HG03066 (cell line): ENCODE data around the gene SCAANT1.

Experiments used
- ATAC-seq: cut with Tn5 transposase; IDR thresholded peaks from one replicate; pipeline ENCODE4 v1.9.1; 2021; ENCODE audit warnings: low read depth; ENCODE audit not compliant: unreplicated experiment

Gene SCAANT1

DNA sequence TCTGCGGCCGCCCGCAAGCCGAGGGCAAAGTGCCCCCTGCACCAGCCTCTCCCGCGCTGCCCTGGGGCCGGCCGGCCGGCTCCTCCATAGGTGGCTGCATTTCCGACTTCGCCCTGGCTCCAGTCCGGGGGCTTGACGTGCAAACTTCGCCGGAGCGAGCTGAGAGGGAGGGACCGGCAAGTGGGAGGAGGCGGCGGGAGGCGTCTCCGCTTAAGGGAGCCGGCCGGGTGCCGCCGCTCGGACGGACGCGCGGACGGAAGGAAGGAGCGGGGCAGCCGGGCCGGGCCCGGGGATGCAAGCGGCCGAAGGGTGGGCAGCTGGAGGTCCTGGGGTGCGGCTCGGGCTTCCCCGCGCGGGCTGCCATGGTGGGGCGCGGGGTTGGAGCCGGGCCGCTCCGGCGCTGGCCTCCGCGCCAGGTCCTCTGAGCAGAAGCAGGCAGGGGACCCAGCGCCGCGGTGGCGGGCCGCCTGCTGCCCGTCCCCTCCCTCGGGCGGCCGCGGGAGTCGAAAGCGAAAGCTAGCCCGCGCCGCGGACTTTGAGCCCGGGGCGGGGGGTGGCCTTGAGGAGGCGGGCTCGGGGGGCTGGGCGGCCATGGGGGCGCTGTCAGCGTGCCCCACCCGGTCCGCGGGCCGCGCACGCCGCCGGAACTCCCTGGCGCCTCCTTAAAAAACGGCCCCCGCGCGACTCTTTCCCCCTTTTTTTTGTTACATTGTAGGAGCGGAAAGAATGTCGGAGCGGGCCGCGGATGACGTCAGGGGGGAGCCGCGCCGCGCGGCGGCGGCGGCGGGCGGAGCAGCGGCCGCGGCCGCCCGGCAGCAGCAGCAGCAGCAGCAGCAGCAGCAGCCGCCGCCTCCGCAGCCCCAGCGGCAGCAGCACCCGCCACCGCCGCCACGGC lies at the start of gene SCAANT1:
TSS of gene SCAANT1 (minus strand) at position 511 of the 895 bp plus-strand sequence.
- peak; percentile 73 for ATAC-seq

DNA sequence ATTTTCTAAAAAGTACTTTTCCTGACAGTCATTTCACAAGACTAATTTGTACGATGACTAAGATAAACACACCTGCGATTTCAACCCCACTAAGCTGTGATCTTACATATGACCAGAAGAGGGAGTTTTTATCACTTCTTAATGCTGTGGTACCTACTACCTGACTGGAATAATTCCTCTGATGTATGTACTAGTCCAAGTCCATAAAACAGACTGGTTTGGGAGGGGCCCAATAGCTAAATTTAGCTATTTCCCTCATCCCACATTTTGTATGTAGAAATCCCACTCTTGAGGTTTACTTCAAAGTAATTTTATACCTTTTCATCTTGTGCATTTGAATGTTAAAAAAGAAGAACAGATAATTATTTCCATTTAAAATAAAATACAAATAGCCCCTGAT lies 49.7 kb upstream of the SCAANT1 start:
- ATAC-seq: peak; percentile 74

DNA sequence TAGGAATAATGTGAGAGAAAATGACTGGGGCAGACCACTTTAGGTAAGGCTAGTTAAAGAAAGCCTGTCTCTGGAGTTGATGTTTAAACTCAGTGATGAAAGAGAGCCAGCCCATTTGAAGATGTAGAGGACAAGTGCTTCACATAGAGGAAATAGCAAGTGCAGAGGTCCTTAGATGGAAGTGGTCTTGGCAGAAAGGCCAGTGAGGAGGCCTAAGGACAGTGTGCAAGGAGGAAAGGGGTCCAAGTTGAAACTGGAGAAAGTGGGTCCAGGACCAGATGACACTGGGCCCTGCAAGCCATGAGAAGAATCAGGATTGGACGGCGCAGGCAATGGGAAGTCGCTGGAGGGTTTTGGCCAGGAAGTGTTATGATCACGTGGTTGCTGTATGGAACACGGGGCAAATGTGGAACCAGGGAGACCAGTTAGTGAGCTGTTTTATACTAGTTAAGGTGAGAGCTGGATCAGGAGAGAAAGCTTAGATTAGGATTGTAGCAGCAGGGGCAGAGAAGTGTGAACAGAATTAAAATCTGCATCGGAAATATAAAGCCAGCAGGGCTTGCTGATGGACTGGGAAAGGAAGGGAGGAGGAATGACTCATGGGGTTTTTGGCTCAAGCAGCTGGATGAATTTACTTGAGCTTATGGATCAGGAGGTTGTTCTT lies 48.0 kb upstream of the SCAANT1 start:
- no peak for ATAC-seq

DNA sequence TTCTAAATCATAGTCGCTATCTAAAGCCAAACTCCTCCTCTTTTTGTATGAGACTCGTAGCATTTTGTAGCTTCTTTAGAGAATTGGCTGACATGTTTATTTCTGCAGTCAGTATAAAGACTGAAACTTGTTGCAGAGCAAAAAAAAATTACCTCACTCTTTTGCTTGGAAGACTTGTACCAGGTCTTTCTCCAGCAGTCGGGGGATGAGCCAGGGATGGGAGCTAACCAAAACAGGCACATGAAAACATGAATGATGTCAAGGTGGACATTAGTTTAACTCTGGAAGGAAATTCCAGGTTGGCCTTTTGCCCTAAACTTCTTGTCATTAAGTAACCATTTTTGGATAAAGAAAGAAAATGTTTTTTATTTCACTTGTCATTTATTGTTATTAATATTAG lies 47.0 kb upstream of the SCAANT1 start:
- ATAC-seq: no peak

DNA sequence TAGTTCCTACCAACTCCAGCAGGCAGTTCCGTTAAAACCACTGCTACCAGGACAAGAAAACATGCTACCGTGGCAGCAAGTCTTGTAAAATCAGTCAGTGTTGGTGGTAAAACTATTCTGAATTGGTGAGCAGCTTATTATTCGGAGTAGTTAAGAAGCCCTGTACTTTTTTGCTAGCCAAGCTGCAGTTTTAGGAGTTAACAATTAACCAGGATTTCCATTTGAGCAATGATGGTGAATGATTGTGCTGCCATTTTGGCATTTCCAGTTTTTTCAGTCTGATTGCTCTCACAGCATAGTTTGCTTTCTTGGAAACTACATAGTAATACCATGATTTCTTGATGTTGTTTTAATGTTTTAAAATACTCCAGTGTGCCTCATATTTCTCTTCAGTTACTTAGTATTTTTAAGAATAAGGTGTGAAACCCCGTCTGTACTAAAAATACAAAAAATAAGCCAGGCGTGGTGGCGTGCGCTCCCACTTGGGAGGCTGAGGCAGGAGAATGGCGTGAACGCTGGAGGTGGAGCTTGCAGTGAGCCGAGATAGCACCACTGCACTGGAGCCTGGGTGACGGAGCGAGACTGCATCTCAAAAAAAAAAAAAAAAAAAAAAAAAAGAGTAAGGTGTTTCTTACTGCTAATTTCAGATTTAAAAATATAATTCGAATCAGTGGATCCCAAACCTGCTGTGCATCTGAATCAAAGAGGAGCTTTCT lies 43.8 kb upstream of the SCAANT1 start:
- ATAC-seq: no peak

DNA sequence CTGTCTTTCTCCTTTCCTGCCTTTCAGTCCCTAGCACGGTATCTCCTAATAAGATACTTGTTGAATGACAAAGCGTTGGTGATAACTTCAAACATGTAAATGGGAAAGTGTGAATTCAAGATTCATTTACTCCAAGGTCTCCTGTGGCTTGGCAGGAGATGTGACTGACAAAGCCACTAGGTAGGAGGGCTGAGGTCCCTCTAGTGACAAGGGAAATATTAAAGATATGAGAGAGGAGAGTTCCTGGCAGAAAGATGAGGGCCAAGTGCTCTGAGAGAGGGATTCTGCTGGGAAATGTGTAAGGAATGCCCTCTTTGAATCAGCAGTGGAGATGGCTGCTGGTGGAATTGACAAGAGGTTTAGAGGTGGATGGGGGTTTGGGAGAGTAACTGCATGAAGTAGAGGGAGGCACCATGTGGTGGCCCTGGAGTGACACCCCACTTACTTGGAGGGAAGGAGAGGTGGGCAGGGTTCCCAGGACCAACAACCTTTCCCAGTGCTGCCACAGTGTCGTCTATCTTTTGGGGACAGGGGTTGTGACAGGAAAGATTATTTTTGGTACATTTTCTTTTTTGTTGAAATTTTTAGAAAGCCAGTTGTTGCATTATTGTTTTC lies 43.0 kb upstream of the SCAANT1 start:
- no peak for ATAC-seq

DNA sequence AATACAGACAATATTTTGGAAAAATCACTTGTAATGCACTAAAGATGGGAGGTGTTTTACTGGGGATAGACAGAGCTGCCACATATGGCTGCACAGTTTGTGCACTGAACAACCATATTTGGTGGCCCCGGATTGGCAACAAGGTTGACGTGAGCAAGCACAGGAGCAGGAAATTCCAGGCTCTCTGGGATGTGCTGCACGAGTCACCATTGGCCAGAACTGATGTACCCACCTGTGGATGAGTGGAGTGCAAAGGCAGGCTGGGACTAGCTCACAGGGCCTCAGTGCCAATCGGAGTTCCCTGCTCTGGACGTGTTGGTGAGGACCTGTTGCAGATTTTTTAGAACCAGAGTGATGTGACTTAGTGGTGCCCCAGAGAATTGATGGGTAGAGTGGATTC lies 42.0 kb upstream of the SCAANT1 start:
- ATAC-seq: no peak

DNA sequence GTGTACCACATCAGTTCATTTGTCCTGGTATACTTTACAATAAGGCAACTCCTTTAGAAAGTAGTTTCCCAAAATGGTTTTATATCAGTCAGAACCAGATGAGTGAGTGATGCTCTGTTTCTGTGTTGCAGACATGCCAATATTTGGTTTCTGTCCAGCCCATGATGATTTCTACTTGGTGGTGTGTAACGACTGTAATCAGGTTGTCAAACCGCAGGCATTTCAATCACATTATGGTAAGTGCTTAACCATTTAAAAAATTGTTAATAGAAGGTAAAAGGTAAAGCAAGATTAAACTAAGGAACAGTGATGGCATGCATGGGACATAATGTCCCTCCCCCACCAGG lies 40.0 kb upstream of the SCAANT1 start:
- no peak for ATAC-seq

DNA sequence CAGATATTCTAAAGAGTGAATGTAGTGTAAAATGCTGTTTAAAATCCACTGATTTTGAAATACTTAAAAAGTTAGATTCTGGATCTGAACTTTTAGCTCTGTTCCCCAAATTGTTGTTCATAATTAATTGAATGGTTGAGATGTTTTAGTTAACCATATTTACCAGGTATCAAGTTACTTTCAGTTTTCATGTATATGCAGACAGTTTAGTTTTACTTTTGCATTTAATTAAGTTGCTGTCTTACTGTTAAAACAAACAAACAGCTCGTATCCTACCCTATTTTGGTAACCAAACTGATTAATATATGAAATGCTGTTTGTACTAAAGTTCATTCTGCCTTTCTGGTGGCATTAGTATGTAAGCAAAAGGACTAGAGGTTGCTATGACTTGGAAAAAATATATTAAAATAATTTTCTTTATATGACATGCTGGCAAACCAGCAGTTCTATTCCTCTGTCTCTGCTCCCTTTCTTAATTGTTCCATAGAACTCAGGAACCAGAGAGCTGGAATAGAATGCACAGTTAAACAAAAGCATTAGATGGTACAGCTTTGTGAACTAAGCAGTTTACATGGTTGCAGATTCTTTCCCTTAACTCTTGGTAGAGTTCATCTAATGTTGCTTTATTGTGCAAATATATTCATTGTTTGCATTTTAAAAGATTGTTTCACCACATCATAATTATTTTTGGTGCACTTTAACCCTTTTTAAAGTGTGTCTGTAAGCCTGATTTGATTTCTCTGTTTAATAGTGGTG lies 39.5 kb upstream of the SCAANT1 start:
- no peak for ATAC-seq

DNA sequence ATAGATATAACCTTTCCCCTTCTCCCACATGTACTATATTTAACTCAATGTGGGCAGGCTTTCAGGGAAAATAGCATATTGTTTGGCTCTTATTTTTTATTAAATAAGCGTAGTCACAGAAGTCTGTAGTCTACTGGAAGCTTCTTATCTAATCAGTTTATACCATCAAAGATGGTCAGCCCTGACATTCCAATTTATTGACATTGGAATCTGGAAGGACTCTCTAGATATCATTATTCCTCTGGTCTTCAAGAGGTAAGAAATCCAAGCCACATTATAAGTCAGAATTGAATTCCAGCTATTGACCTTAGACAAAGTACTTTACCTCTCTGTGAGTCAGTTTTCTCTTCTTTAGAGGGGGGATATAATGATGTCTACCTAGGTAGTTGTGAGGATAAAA lies 38.5 kb upstream of the SCAANT1 start:
- no peak for ATAC-seq

DNA sequence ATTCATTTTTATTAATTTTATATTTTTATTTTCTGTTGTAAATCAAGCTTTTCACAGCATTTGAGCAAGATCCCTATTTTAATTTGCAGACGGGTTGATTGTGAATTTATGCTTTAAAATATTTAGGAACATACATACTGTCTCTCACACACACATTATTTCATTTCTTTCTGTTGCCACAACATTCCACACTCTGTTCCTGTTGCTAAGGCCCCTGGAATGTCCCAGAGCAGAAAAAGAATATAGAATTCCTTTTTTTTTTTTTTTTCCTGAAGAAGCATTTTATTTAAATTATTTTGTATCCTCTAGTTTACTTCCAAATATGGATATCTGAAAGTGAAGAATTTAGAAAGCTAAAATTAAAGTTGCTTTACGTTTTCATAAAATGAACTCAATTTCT lies 36.8 kb upstream of the SCAANT1 start:
- no peak for ATAC-seq

DNA sequence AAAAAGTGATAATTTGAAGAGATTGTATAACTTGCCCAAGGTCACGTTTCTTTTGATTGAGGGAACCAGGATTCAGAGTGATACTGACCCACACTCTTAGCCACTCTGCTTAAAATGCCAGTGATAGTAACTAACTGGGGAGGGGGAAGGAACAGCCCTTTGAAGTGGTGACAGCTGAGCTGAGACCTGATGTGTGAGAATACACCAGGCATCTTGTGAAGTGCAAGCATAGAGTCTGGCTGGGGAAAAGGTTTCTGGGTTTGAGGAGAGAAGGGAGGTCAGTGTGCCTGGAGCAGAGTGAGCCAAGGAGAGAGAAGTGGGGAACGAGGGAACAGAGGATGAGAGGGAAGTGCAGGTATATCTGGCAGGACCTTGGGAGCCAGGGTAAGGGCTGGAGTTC lies 35.4 kb upstream of the SCAANT1 start:
- ATAC-seq: no peak

DNA sequence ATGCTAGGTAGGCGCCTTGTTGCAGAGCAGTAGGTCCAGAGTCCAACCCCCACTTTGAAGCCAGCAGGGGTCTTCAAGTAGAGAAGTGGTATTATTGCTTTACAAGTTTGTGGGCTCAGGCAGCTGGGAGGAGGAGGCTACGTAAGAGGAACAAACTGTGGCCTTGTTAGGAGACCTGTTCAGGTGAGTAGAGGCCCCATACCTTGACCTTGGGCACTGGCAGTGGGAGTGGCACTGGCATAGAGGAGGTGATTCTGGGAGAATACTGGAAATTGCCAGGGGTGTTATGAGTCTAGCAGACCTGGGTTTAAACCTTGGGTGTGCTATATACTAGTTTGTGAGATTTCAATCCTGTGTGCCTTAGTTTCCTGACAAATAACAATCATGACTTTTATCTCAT lies 34.6 kb upstream of the SCAANT1 start:
- no peak for ATAC-seq

DNA sequence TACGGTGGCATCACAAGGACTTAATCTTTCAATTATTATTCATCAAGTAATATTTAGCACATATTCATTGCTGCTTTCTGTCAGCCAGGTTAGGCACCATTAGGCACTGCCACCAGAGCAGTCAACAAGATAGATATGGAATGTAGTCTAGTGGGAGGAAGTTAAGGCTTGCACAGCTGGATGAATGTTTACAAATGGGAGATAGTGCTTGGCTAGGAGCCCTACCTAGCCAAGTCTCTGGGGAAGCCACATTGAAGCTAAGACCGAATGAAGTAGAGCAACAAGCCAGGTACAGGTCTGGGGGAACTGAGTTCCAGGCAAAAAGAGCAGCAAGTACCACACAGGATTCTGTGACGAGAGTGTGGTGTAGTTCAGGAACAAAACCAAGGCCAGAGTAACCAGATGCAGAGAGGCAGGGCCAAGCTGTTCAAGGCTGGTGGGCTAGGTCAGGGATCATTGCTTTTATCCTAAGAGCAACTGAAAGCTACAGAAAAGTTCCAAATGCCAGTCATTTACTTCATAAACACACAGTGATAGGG lies 33.4 kb upstream of the SCAANT1 start:
- no peak for ATAC-seq

DNA sequence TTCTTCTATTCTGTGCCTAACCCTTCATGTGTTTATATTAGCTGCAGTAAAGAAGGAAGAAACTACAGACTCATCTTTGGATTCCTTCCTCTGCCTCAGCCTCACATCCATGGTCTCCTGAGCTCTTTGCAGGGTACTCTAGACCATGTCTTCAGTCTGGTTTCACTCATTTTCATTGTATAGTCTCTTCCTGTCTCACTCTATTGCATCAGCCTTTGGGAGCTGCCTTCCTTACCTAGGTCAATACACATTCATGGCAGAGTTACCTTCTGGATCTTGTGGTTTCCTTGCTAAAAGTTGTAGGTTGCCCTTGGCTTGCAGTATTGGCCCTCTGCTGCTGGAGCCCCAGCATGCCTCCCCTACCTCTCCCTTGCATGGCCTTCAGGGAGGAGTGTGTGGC lies 31.5 kb upstream of the SCAANT1 start:
- no peak for ATAC-seq

DNA sequence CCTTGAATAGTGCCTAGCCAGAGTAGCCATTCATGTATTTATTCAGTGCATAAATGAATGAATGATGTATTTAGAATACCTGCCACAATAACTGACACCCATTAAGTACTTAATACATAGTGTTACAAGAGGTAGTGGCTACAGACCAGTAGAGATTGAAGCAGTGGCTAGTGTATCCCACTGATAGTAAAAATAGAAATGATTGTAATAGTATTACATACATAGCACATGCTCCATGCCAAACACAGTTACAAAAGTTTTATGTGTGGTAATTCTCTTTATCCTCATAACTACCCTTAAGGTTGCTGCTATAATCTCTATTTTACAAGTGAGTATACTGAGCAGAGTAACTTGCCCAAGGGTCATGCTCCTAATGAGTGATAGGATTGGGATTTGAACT lies 30.3 kb upstream of the SCAANT1 start:
- no peak for ATAC-seq

DNA sequence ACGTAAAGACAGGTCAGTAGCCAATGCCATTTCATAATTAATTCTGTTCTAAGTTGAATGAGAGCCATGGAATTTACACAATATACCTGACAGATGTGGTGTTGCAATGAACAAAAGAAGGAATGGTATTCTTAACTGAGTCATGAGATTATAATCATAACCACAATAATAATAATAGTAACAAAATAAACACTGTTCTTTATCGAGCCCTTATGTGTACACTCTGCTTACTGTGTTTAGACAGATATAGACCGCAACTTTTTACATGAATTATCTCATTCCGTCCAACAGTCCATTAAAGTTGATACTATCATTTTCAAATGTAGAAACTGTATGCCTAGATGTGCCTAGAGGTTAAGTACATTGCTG lies 28.2 kb upstream of the SCAANT1 start:
- no peak for ATAC-seq

DNA sequence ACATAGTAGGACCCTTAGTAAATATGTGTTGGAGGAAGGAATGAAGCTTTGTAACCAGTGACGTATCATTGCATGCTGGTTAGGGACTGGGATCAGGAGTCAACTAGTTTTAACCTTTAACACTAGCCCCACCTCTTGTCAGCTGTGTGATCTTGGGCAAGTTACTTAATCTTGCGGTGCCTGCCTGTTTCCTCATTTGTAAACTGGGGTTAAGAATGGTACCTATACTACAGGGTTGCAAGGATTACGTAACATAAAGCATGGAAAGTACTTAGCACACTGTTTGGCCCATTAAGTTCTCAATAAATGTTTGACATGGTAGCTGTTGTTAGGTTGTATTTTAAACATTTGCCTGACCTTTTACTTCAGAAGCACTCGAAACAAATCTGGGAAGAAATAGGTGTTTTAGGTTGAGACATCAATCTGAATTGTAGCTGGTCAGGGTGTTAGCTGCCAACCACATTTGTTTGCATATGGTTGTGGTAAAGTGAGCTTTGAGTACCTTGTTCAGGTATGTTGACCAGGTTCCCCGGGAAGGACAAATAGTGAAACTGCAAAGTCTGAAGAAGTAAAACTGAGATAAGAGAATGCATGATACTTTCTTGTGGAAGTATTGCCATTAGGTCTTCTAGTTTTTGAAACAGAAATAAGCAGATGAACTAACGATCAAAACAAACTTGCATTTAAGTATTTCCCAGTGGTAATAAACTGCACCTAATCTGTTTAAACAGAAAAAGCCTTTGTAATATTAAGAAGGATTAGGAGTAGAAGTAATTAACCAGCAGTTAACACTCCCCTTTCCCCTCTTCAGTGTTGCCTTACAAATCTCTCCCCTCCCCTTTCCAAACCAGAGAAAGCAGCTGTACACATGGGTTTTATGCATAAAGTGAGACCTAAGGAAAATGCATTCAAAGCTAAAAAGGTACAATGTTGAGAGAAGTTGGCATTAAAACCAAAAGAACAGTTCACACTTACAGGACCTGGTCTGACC lies 25.8 kb upstream of the SCAANT1 start:
- peak; percentile 57 for ATAC-seq

DNA sequence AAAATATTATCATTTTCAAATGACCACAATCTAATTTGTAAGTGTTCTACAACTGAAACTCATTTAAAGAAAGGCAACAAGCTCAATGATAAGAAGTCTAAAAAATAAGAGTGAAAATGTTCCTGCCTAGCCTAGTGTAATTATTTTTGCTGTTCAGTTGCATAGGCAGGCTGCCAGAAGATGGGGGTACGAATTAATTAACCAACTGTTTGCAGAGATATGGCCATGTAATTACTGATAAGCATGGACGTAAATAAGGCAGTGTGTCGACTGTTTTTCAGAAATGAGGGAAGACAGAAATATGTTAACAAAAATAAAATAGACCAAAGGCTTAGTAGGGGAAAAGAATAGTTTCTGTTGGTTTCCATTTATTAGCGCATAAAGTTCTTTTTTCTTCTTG lies 24.7 kb upstream of the SCAANT1 start:
- no peak for ATAC-seq
